Activated T-cell treated with anti-CD3 and anti-CD28 coated beads, Interleukin-2, amount 50 U/mL, for 72 hours (primary cell): ENCODE data around the gene ARHGAP24. TPM values are rescaled to one million over a fixed set of nuclear protein-coding genes. Genes with fewer than 3 reads are reported as not detected.
"Not testable (repeated sequence)": the region's sequence is repeated elsewhere in the genome, so short reads cannot be mapped to it uniquely, and the experiment has no call there.

Experiments
- ATAC-seq, 2 donors: fragments of 150-1000 bp; cut with Tn5 transposase; replicated peaks in 1 of 2; 2 replicates each; pipeline ENCODE4 v1.10.0; 2021; ENCODE audit warnings: moderate library complexity in 2 of 2, mild to moderate bottlenecking in 1 of 2
- DNase-seq, 2 donors: peaks; one replicate each; pipeline ENCODE4 v3.0.0; 2021 to 2022; ENCODE audit warnings: mixed read lengths in 1 of 2
- H3K27ac Mint-ChIP-seq: one replicate; pipeline ENCODE4 v1.8.0; 2022; ENCODE audit warnings: mild to moderate bottlenecking, moderate library complexity, mixed read lengths
- H3K27me3 Mint-ChIP-seq: one replicate; pipeline ENCODE4 v1.8.0; 2022; ENCODE audit warnings: low read depth, mixed read lengths
- H3K36me3 Mint-ChIP-seq, 2 donors: one replicate each; pipeline ENCODE4 v1.8.0; 2022; ENCODE audit warnings: mixed read lengths in 2 of 2, mild to moderate bottlenecking in 1 of 2; ENCODE audit not compliant: insufficient read depth in 2 of 2
- H3K4me1 Mint-ChIP-seq: one replicate; pipeline ENCODE4 v1.8.0; 2022; ENCODE audit warnings: low read depth, mixed read lengths
- H3K4me3 Mint-ChIP-seq, 2 donors: one replicate each; pipeline ENCODE4 v1.8.0; 2022; ENCODE audit warnings: mild to moderate bottlenecking in 2 of 2, mixed read lengths in 2 of 2, moderate library complexity in 2 of 2
- H3K9me3 Mint-ChIP-seq, 2 donors: one replicate each; pipeline ENCODE4 v1.8.0; 2022; ENCODE audit warnings: mixed read lengths in 2 of 2
- total RNA-seq, 2 donors: library from RNA; stranded (reverse); gene quantifications; one replicate each; pipeline ENCODE4 v1.2.3, GENCODE V29; 2022

The ARHGAP24 gene
- total RNA-seq, 2 donors from 2014 or later, result not detected

GRCh38 chr4:85808104-85808503, 333.2 kb downstream of the ARHGAP24 start:
- Mint-ChIP-seq H3K27ac (no peak overlapping the region), H3K9me3 (no peaks in the 10 kb centered on the region), H3K4me3 (no peak overlapping the region), H3K4me1 (no peaks in the 10 kb centered on the region), H3K27me3 (no peaks in the 10 kb centered on the region), H3K36me3 (no peaks in the 10 kb centered on the region)
- no peak for ATAC-seq
- no peak for DNase-seq

- Mint-ChIP-seq H3K27ac (no peak overlapping the region), H3K27me3 (no peaks in the 10 kb centered on the region), H3K9me3 (no peaks in the 10 kb centered on the region), H3K4me1 (no peaks in the 10 kb centered on the region), H3K36me3 (no peaks in the 10 kb centered on the region), H3K4me3 (no peak overlapping the region)
- DNase-seq (no peak), ATAC-seq (no peak)
Observed at GRCh38 chr4:85808864-85809263, 333.9 kb downstream of the ARHGAP24 start.

DNA sequence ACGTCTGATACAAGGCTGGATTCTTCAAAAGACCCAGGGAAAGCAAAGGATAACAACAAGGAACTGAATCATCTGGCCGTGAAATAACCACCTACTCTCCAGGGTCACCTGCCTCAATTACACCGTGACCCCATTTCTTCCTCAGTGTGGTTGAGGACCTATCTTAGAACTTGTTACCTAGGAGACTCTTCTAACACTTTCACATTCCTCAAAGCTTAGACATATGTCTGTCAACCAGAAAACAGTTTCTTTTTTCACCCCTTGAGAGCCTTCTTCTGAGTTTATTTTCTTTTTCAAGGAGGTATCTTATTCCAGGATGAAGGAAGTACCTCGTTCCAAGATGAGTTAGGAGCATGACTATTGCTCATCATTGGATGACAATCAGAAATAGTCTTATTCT, 337.8 kb downstream of the ARHGAP24 start:
- Mint-ChIP-seq H3K27me3 (no peaks in the 10 kb centered on the region), H3K36me3 (no peaks in the 10 kb centered on the region), H3K4me3 (no peak overlapping the region), H3K27ac (no peak overlapping the region), H3K9me3 (peaks cover 2 to 5% of the 10 kb centered on the region in 2 donors), H3K4me1 (peaks cover 12% of the 10 kb centered on the region)
- no peak for DNase-seq
- no peak for ATAC-seq

GRCh38 chr4:85815796-85816459, 341.0 kb downstream of the ARHGAP24 start:
- Mint-ChIP-seq H3K36me3 (no peaks in the 10 kb centered on the region), H3K27me3 (no peaks in the 10 kb centered on the region), H3K4me1 (peaks cover 12% of the 10 kb centered on the region), H3K27ac (no peak overlapping the region), H3K9me3 (peaks cover 4 to 9% of the 10 kb centered on the region in 2 donors), H3K4me3 (no peak overlapping the region)
- DNase-seq, result no peak
- ATAC-seq, result peak in 1 of 2 donors; percentile 61

DNA sequence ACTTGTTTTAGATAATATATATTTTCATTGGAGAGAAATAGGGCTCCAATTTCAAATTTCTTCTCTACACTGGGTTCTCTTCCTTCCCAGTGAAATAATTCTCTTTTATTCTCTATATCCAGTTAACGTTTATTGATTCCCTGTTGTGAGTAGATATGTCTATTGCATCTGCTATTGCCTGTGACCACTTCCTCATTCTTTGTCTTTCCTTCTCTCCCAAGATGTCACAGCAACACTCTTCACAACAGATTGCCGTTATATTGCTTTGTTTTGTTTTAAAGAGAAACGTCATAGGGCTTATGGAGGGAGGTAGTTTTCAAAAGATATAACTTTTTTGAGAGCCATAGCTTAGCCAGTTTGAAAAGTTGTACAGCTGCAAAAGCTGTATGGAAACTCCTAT, 343.8 kb downstream of the ARHGAP24 start:
- no peak for DNase-seq
- no peak for ATAC-seq
- H3K4me1 Mint-ChIP-seq, result peaks cover 12% of the 10 kb centered on the region

DNA sequence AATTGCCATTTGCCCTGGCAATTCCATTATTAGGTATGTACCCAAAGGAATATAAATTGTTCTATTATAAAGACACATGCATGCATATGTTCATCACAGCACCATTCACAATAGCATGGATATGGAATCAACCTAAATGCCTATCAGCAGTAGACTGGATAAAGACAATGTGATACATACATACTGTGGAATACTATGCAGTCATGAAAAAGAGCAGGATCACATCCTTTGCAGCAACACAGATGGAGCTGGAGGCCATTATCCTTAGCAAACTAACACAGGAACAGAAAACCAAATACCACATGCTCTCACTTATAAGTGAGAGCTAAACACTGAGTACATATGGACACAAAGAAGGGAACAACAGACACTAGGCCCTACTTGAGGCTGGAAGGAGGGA, 345.2 kb downstream of the ARHGAP24 start:
- peaks cover 12% of the 10 kb centered on the region for H3K4me1 Mint-ChIP-seq
- ATAC-seq, H3K4me3 Mint-ChIP-seq: not testable (repeated sequence)

More for the DNA sequence above, 343.8 kb downstream of the ARHGAP24 start:
- H3K27ac Mint-ChIP-seq, result no peak overlapping the region
- H3K4me3 Mint-ChIP-seq, result no peak overlapping the region
- H3K36me3 Mint-ChIP-seq, result no peaks in the 10 kb centered on the region
- H3K27me3 Mint-ChIP-seq, result no peaks in the 10 kb centered on the region
- peaks cover 4 to 9% of the 10 kb centered on the region in 2 donors for H3K9me3 Mint-ChIP-seq

DNA sequence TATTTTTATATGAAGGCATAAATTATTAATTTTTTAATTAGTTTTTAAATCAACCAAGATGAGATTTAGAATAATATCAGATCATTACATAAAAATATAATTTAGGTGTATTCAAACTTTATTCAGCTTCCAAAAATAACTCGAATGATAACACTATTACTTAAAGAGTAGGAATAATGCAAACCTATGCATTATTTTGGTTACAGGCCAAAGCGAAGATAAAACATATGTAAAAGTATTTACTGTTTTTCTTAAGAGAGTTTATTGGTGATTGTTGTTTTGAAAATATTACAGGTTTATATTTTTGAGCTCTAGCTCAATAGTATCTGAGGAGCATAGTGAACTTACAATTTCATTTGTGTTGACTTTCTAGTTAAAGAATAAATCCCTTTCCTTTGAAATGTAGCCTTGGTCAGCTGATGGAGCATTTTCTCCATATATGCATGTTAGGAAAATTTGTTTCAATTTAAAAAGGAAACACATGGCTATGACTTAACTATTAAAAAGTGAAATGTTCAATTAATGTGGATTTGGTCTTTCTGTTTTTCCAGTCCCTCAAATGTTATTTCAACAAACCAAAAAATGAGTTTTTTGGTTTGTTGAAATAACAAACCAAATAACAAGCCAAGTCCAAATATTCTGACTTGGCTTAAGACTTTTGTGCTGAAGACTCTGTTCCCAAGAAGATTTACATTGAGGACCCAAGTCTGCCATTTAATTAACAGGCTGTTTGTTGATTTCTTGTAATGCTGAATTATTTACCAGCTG, 346.9 kb downstream of the ARHGAP24 start:
- ATAC-seq (no peak), DNase-seq (no peak)
- Mint-ChIP-seq H3K27ac (no peak overlapping the region), H3K27me3 (no peaks in the 10 kb centered on the region), H3K9me3 (peaks cover 2 to 4% of the 10 kb centered on the region in 2 donors), H3K36me3 (no peaks in the 10 kb centered on the region), H3K4me1 (peaks cover 5% of the 10 kb centered on the region), H3K4me3 (no peak overlapping the region)

More for the DNA sequence above, 345.2 kb downstream of the ARHGAP24 start:
- not testable (repeated sequence) for H3K9me3 Mint-ChIP-seq, H3K36me3 Mint-ChIP-seq, H3K27ac Mint-ChIP-seq, DNase-seq, H3K27me3 Mint-ChIP-seq

DNA sequence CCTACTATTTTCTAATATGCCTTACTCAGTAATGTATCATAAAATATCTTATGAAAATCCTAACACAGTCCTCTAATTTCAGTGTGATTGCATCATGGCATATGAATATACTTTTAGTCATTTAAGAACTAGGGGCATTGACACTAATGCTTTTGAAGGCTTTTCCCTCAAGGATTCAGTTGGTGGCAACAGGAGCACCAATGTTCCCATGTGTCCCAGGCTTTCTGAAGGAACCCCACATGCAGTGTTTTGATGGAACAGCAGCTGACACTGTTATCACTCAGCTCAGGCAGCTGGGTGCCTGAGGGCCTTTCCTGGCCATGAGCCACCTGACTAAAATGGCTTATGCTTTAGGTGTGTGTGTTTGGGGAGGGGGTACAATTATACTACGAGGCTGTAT, 348.3 kb downstream of the ARHGAP24 start:
- no peaks in the 10 kb centered on the region for H3K27me3 Mint-ChIP-seq
- H3K4me1 Mint-ChIP-seq, result peaks cover 5% of the 10 kb centered on the region
- no peak overlapping the region for H3K4me3 Mint-ChIP-seq
- no peak overlapping the region for H3K27ac Mint-ChIP-seq
- peaks cover 2 to 4% of the 10 kb centered on the region in 2 donors for H3K9me3 Mint-ChIP-seq
- no peaks in the 10 kb centered on the region for H3K36me3 Mint-ChIP-seq
- no peak for DNase-seq
- ATAC-seq, result no peak

DNA sequence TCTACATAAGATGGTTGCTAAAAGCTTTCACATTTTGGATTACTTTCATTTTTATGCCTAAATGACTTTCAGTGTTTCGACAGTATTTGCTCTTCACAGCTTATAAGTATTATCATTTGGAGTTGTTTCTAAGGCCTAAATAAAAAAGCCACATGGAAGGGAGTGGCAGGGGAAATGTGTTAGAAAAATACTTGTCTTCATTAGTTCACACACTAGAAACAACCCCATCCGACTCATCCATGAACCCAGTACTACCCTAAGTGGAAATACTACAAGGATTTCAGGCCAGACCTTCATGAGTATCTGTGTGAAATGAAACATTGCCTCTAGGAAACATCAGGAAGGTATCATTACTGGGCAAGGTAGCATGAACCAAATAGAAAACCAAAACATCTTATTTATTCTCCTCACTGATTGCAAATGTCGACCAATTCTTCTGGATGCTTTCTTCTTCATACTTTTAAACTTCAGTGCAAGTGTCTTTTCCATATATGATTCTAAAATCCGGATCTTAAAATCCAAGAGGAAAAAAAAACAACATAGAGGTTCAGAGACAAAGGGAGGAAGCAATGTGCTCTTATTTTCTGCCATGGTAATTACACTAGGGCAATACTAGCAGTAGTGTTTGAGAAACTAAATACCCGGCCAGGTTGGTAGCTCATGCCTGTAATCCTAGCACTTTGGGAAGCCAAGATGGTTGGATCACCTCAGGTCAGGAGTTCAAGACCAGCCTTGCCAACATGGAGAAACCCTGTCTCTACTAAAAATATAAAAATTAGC, 349.4 kb downstream of the ARHGAP24 start:
- H3K27ac Mint-ChIP-seq, result no peak overlapping the region
- H3K4me3 Mint-ChIP-seq, result no peak overlapping the region
- no peaks in the 10 kb centered on the region for H3K36me3 Mint-ChIP-seq
- no peaks in the 10 kb centered on the region for H3K9me3 Mint-ChIP-seq
- no peak for DNase-seq
- no peak for ATAC-seq
- H3K27me3 Mint-ChIP-seq, result no peaks in the 10 kb centered on the region
- H3K4me1 Mint-ChIP-seq, result peaks cover 5% of the 10 kb centered on the region

GRCh38 chr4:85826060-85826678, 351.2 kb downstream of the ARHGAP24 start:
- no peak overlapping the region for H3K4me3 Mint-ChIP-seq
- no peaks in the 10 kb centered on the region for H3K9me3 Mint-ChIP-seq
- H3K27ac Mint-ChIP-seq, result no peak overlapping the region
- no peak for DNase-seq
- H3K36me3 Mint-ChIP-seq, result no peaks in the 10 kb centered on the region
- ATAC-seq, result no peak
- H3K27me3 Mint-ChIP-seq, result no peaks in the 10 kb centered on the region
- peaks cover 5% of the 10 kb centered on the region for H3K4me1 Mint-ChIP-seq

GRCh38 chr4:85828027-85828890, 353.3 kb downstream of the ARHGAP24 start:
- peaks cover 5% of the 10 kb centered on the region for H3K4me1 Mint-ChIP-seq
- H3K9me3 Mint-ChIP-seq, result no peaks in the 10 kb centered on the region
- no peak for ATAC-seq
- H3K4me3 Mint-ChIP-seq, result no peak overlapping the region
- no peaks in the 10 kb centered on the region for H3K36me3 Mint-ChIP-seq
- H3K27me3 Mint-ChIP-seq, result no peaks in the 10 kb centered on the region
- DNase-seq, result no peak
- H3K27ac Mint-ChIP-seq, result no peak overlapping the region
